HUES48 (cell line): ENCODE data around the gene DLG1.

ENCODE experiments used
- H3K27ac ChIP-seq: one replicate; pipeline ENCODE4 v1.7.0; 2013; ENCODE audit warnings: low read depth, low read length, inconsistent platforms
- H3K27me3 ChIP-seq: 2 replicates; pipeline ENCODE4 v1.6.1; 2013; ENCODE audit warnings: mild to moderate bottlenecking, low read length; ENCODE audit not compliant: control insufficient read depth, insufficient read depth
- H3K36me3 ChIP-seq: 2 replicates; pipeline ENCODE4 v1.6.1; 2013; ENCODE audit warnings: low read length; ENCODE audit not compliant: control insufficient read depth, insufficient read depth
- H3K4me1 ChIP-seq: 2 replicates; pipeline ENCODE4 v1.6.1; 2013; ENCODE audit warnings: mild to moderate bottlenecking, low read length; ENCODE audit not compliant: control insufficient read depth, insufficient read depth
- H3K4me3 ChIP-seq: 2 replicates; pipeline ENCODE4 v1.5.1; 2013; ENCODE audit warnings: mild to moderate bottlenecking, low read depth, low read length
- H3K9ac ChIP-seq: 2 replicates; pipeline ENCODE4 v1.6.1; 2013; ENCODE audit warnings: mild to moderate bottlenecking, low read depth, low read length, moderate library complexity
- H3K9me3 ChIP-seq: 2 replicates; pipeline ENCODE4 v1.6.1; 2013; ENCODE audit warnings: low read length; ENCODE audit not compliant: control insufficient read depth, insufficient read depth

DLG1 gene

DNA sequence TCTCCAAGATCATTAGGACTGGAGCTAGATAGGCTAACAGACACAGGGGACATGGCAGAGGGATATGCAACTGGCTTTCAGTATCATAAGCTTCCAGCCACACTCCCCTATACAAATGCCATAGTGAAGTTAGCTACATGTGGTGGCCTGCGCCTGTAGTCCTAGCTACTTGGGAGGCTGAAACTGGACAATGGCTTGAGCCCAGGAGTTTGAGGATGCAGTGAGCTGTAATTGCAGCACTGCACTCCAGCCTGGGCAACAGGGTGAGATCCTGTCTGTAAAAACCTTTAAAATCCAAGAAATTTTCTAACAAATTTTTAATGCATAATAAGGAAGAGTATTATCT, 37.3 kb downstream of the DLG1 start:
- Histone ChIP-seq H3K27ac (no peak overlapping the region), H3K4me3 (no peak overlapping the region), H3K27me3 (no peaks in the 10 kb centered on the region), H3K9ac (no peak overlapping the region), H3K4me1 (peaks cover 13% of the 10 kb centered on the region; the same call in 1 of the 2 replicates), H3K9me3 (no peaks in the 10 kb centered on the region), H3K36me3 (peaks cover 8% of the 10 kb centered on the region)

- Histone ChIP-seq H3K9me3 (no peaks in the 10 kb centered on the region), H3K4me1 (peaks cover 14% of the 10 kb centered on the region; the same call in 1 of the 2 replicates), H3K27ac (no peak overlapping the region), H3K4me3 (no peak overlapping the region), H3K9ac (no peak overlapping the region), H3K27me3 (no peaks in the 10 kb centered on the region), H3K36me3 (peaks cover 8% of the 10 kb centered on the region)
Observed at GRCh38 chr3:197260491-197261163, 37.8 kb downstream of the DLG1 start.

GRCh38 chr3:197259096-197259495, 39.3 kb downstream of the DLG1 start:
- H3K4me3 ChIP-seq = no peak overlapping the region
- H3K9me3 ChIP-seq = no peaks in the 10 kb centered on the region
- H3K27me3 ChIP-seq = no peaks in the 10 kb centered on the region
- H3K9ac ChIP-seq = no peak overlapping the region
- H3K27ac ChIP-seq = no peak overlapping the region
- H3K4me1 ChIP-seq = peaks cover 14% of the 10 kb centered on the region; the same call in 1 of the 2 replicates
- peaks cover 5% of the 10 kb centered on the region for H3K36me3 ChIP-seq

DNA sequence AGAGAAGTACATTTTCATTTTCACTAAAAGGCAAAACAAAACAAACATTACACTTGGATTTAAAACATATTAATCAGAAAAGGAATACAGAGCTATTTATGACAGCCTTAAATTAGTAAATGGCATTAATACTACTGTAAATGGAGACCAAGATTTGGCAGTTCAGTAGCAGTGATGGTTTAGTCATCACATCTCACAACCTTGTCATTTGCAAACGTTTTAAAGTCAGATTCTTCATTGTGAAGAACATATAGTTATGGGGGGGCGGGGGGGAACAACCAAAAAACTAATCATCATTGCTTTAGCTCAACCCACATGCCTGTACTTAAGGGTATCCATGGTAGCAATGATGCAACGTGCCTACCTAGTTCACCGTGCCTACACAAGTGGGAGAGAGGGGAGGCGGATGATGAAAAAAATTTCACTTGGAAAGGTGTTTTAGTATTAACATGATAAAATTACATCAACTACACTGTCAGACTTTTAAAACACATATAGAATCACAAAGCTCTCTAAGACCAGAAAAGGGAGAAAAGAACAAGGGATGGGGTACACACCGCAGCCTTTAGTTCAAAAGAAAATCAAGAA, 40.1 kb downstream of the DLG1 start:
- Histone ChIP-seq H3K27me3 (no peaks in the 10 kb centered on the region), H3K4me1 (peaks cover 14% of the 10 kb centered on the region; the same call in 1 of the 2 replicates), H3K36me3 (no peaks in the 10 kb centered on the region), H3K9ac (no peak overlapping the region), H3K27ac (no peak overlapping the region), H3K4me3 (no peak overlapping the region), H3K9me3 (no peaks in the 10 kb centered on the region)

DNA sequence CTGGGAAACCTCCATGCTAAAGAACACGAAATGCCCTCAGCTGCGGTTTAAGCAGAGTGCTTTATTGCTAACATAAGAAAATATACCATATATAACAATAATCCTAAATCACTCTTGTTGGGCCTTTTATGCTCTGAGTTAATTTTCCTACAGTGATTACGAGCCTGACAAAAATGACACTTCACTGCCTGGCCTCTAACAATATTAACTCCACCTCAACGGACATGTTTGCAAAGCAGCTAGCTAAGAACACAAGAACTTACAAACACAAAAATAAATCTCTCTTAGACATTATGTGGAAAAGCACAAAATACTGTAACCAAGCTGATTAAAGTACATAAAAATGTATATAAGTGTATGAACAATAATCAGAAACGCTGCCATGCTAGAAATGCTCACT, 40.7 kb downstream of the DLG1 start:
- Histone ChIP-seq H3K27ac (peak overlapping the region; percentile 24), H3K27me3 (no peaks in the 10 kb centered on the region), H3K9me3 (no peaks in the 10 kb centered on the region), H3K4me3 (no peak overlapping the region), H3K36me3 (no peaks in the 10 kb centered on the region), H3K4me1 (peaks cover 13% of the 10 kb centered on the region; the same call in 1 of the 2 replicates), H3K9ac (no peak overlapping the region)

- H3K4me1 ChIP-seq = peaks cover 6% of the 10 kb centered on the region; the same call in 1 of the 2 replicates
- no peak overlapping the region for H3K4me3 ChIP-seq
- H3K9me3 ChIP-seq = no peaks in the 10 kb centered on the region
- no peak overlapping the region for H3K9ac ChIP-seq
- H3K27me3 ChIP-seq = no peaks in the 10 kb centered on the region
- H3K36me3 ChIP-seq = no peaks in the 10 kb centered on the region
- peak overlapping the region; percentile 24 for H3K27ac ChIP-seq
Observed at GRCh38 chr3:197256836-197257444, 41.5 kb downstream of the DLG1 start.

DNA sequence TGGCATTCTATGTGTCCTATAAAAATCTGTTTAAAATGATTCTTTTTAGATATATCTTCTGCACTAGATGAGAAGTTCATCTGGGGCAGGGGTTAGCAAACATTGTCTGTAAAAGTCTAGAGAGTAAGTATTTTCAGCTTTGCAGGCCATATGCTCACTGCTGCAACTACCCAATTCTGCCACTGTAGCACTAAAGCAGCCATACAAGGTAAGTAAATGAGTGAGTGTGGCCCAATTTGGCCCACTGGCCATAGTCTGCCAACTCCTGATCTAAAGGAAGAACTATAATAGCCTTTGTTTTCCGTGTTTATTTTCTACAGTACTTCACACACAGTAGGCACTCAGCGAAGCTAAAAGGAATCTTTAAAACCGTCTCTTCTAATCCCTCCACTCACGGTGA, 42.3 kb downstream of the DLG1 start:
- 0 out of 2 replicates have a peak, but pooled peaks cover 5% of the 10 kb centered on the region for H3K4me1 ChIP-seq
- H3K9me3 ChIP-seq = no peaks in the 10 kb centered on the region
- no peak overlapping the region for H3K9ac ChIP-seq
- H3K27me3 ChIP-seq = no peaks in the 10 kb centered on the region
- H3K27ac ChIP-seq = no peak overlapping the region
- H3K36me3 ChIP-seq = no peaks in the 10 kb centered on the region
- H3K4me3 ChIP-seq = no peak overlapping the region

GRCh38 chr3:197253238-197253947, 45.0 kb downstream of the DLG1 start:
- H3K9ac ChIP-seq = no peak overlapping the region
- no peaks in the 10 kb centered on the region for H3K27me3 ChIP-seq
- H3K27ac ChIP-seq = no peak overlapping the region
- no peaks in the 10 kb centered on the region for H3K36me3 ChIP-seq
- H3K4me1 ChIP-seq = 0 out of 2 replicates have a peak, but pooled peaks cover 5% of the 10 kb centered on the region
- H3K4me3 ChIP-seq = no peak overlapping the region
- peaks cover 16% of the 10 kb centered on the region for H3K9me3 ChIP-seq

DNA sequence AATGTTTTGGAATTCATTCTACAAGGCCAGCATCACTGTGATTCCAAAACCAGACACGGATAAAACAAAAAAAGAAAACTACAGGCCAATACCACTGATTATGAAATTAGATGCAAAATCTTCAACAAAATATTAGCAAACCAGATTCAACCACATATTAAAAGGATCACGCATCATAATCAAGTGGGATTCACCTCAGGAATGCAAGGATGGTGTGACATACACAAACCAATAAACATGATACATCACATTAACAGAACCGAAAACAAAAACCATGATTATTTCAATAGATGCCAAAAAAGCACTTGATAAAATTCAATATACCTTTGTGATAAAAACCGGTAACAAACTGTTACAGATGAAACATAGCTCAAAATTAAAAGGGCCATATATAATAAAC, 48.9 kb downstream of the DLG1 start:
- no peaks in the 10 kb centered on the region for H3K4me1 ChIP-seq
- H3K9ac ChIP-seq = no peak overlapping the region
- no peak overlapping the region for H3K27ac ChIP-seq
- H3K4me3 ChIP-seq = no peak overlapping the region
- H3K27me3 ChIP-seq = no peaks in the 10 kb centered on the region
- peaks cover 24% of the 10 kb centered on the region for H3K9me3 ChIP-seq
- peaks cover 1% of the 10 kb centered on the region; the same call in 1 of the 2 replicates for H3K36me3 ChIP-seq

GRCh38 chr3:197248341-197248740, 50.1 kb downstream of the DLG1 start:
- H3K9ac ChIP-seq = no peak overlapping the region
- H3K9me3 ChIP-seq = peaks cover 34% of the 10 kb centered on the region
- peaks cover 10% of the 10 kb centered on the region; the same call in 1 of the 2 replicates for H3K36me3 ChIP-seq
- H3K4me3 ChIP-seq = no peak overlapping the region
- no peaks in the 10 kb centered on the region for H3K27me3 ChIP-seq
- H3K4me1 ChIP-seq = no peaks in the 10 kb centered on the region
- H3K27ac ChIP-seq = no peak overlapping the region

GRCh38 chr3:197244751-197245150, 53.7 kb downstream of the DLG1 start:
- H3K36me3 ChIP-seq = peaks cover 12% of the 10 kb centered on the region; the same call in 1 of the 2 replicates
- no peak overlapping the region for H3K9ac ChIP-seq
- no peaks in the 10 kb centered on the region for H3K27me3 ChIP-seq
- no peak overlapping the region for H3K27ac ChIP-seq
- H3K9me3 ChIP-seq = peaks cover 44% of the 10 kb centered on the region
- no peaks in the 10 kb centered on the region for H3K4me1 ChIP-seq
- H3K4me3 ChIP-seq = no peak overlapping the region
